GM19468 (cell line): ENCODE measurements around the gene TFCP2L1.
"Not testable (repeated sequence)": the region's sequence is repeated elsewhere in the genome, so short reads cannot be mapped to it uniquely, and the experiment has no call there.

ENCODE experiments used
- ATAC-seq: cut with Tn5 transposase; IDR thresholded peaks from one replicate; pipeline ENCODE4 v1.9.1; 2021; ENCODE audit warnings: mild to moderate bottlenecking, moderate library complexity, moderate number of reproducible peaks; ENCODE audit not compliant: unreplicated experiment; ENCODE audit errors: extremely low read depth

Gene TFCP2L1

DNA sequence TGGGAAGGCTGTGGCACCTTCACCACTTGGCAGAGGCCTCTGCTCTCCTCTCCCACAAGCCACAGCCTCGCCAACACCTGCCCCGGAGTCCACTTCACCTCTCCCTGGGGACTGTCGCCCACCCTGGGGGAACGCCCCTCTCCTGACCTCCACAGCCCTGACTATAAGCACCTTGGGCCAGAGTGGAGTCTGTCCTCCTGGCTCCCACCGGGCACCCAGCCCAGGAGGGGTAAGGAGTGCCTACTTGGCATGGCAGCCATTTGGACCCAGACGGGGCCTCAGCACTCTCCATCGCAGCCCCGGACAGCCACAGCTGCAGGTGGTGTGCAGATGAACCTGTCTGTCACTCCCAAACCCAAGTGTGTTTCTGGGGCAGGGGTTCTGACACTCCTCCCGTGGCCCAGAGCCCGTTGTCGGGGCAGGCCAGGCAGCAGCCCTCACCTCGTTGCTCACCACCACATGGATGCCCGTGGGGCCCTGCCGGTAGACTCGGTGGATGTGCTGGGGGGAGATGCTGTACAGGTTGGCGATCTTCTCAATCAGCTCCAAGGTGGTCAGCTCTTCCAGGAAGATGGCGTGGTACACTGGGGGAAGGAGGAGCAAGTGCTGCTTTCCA, 53.5 kb downstream of the TFCP2L1 start:
- ATAC-seq: no peak

GRCh38 chr2:121228521-121228920, 56.5 kb downstream of the TFCP2L1 start:
- no peak for ATAC-seq

GRCh38 chr2:121227381-121228144, 57.4 kb downstream of the TFCP2L1 start:
- not testable (repeated sequence) for ATAC-seq

DNA sequence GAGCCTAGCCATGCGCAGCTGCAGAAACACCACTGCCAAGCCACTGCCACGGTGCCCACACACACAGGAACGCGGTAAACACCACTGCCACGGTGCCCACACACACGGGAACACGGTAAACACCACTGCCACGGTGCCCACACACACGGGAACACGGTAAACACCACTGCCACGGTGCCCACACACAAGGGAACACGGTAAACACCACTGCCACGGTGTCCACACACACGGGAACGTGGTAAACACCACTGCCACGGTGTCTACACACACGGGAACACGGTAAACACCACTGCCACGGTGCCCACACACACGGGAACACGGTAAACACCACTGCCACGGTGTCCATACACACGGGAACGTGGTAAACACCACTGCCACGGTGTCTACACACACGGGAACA, 59.3 kb downstream of the TFCP2L1 start:
- not testable (repeated sequence) for ATAC-seq

- ATAC-seq: no peak
These were observed 64.0 kb downstream of the TFCP2L1 start for GRCh38 chr2:121220995-121221394.

DNA sequence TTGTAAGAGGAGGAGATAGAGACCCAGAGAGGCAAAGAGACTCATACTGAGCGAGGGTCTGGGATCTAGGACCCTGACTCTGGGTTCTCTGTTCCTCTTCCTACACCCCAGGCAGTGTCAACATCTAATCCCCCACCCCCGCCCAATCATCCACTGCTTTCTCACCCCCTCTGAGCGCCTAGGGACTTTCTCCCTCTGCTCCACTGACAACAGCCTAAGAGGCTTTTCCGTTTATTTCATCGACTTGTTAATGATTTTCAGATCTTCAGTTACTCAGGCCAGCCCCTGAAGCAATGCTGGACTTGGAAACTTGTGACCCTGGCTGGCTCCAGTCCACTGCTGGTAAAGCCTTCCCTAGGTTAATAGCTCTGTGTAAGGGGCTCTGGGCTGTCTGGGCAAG, 65.1 kb downstream of the TFCP2L1 start:
- ATAC-seq: no peak

DNA sequence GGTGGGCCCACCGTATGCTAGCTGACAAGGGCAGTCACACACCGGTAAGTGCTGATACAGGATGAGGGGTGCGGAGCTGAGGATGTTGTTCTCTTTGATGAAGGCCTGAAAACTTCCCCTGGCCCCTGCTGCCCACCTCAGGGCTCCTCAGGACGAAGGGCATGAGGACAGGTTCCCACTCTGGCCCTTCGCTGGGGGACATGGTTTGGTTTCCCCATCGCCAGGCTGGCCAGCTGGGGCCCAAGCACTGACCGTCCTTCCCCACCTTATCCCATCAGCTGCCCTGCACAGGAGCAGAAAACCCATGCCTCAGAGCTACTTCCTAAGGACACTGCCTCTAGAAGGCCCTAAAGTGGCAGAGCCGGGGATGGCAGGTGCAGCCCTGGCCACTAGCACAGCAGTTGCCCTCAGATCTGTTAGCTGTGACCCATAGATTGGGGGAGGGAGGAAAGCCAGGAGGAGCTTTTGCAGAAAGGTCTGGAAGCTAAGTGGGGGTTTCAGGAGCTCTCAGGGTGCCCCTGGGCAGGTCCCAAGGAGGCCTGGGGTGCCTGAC, 66.5 kb downstream of the TFCP2L1 start:
- no peak for ATAC-seq

DNA sequence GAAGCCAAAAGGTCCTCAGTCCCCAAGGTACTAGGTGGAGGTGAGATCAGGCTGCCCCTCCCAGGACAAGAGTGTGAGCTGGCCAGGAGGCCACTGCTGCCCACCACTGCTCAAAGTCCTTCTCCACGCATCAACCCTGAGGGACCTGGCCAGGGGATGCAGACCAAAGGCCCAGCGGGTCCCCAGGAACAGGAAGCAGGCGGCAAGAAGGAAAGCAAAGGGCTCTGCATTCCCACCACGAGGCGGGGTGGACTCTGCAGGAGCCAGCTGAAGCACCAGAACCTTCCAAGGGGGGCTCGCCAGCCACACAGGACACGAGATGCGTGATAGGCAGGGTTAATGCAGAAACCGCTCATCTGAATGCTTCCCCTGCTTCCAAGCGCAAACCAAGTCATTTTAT, 67.4 kb downstream of the TFCP2L1 start:
- no peak for ATAC-seq

GRCh38 chr2:121214296-121214695, 70.7 kb downstream of the TFCP2L1 start:
- no peak for ATAC-seq

DNA sequence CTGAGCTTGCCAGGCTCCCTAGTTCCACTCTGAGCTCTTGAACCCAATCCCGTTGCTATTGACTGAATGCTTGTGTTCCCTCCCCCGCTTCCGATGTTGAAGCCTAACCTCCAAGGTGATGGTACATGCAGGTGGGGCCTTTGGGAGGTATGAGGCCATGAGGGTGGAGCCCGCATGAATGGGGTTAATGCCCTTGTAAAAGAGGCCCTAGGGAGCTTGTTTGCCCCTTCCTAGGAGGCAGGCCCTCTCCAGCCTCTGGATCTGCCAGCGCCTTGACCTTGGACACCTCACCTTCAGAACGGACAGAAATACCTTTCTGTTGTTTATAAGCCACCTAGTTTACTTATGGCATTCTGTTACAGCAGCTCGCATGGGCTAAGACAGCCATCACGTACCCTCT, 71.6 kb downstream of the TFCP2L1 start:
- no peak for ATAC-seq

GRCh38 chr2:121212661-121213325, 72.2 kb downstream of the TFCP2L1 start:
- no peak for ATAC-seq

- no peak for ATAC-seq
These were observed 73.3 kb downstream of the TFCP2L1 start for GRCh38 chr2:121211689-121212151.

GRCh38 chr2:121211251-121211650, 73.8 kb downstream of the TFCP2L1 start:
- no peak for ATAC-seq

GRCh38 chr2:121210691-121211090, 74.3 kb downstream of the TFCP2L1 start:
- ATAC-seq: no peak

DNA sequence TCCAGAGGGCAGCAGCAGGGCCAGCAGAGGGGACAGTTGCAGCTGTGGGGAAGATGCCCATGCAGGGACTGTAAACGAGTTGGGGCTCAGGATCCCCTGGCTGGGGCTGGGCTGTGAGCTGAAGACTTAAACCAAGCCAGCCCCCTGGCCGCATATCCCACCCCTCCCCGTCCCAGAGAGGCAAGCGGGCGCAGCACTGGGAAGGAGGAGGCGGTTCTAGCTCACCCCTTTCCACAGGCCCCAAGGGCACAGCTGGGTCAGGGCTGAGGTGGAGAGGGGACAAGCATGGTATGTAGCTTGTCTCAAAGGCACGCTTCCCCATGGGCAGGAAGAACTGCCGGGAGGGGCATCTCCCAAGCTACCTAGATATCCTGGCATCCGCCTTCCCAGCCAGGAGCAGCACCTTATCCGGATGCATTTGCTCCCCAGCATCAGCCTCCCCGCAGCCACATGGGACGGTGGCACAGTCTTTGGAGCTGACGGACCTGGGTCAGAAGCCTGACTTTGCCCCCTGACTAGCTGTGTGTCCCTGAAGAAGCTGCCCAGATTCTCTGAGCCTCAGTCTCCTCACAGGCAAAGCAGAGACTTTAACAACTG, 75.9 kb downstream of the TFCP2L1 start:
- ATAC-seq: no peak

DNA sequence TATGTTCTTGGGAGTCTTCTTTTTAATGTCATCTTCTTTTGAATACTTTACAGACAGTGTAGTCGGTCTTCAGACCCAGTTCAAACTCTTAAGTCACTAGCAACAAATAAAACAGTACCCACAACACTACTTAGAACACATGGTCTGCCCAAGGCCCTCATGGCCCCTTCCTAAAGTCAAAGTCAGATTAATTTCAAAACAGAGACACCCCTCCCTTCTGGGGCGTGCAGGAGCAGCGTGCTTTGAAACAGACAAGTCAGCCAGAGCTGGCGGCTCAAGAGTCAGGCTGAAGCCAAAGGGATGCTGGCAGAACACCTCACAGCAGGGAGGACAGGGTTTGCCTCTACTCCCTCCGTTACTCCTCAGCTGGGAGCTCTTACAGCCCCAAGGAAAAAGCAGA, 77.5 kb downstream of the TFCP2L1 start:
- no peak for ATAC-seq

DNA sequence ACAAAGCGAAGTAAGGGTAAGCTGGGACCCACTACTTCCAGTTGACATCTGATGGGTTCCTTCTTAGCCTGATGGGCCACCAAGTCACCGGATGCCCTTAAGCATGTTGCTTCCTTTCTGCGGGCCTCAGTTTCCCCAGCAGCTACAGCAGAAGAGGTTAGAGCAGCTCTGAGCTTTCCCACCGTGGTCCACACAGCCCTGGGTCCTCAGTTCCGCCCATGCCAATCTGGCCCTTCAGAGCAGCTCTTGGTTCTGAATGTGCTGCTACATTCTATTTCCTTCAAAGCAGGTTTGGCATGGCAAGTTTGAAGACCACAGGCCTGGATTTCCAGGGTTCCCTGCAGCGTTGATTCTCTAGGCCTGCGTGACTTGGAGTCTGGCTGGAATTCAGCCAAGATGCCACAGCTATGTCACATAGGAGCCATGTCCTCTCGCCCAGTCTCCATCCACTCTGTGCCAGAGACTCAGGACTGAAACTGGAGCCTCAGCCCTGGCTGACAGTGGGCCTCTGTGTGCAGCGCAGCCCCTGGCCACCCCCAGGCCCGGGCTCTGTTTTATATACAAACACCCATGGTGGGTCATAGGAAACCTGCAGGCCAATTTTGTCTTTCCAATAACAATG, 79.6 kb downstream of the TFCP2L1 start:
- no peak for ATAC-seq

DNA sequence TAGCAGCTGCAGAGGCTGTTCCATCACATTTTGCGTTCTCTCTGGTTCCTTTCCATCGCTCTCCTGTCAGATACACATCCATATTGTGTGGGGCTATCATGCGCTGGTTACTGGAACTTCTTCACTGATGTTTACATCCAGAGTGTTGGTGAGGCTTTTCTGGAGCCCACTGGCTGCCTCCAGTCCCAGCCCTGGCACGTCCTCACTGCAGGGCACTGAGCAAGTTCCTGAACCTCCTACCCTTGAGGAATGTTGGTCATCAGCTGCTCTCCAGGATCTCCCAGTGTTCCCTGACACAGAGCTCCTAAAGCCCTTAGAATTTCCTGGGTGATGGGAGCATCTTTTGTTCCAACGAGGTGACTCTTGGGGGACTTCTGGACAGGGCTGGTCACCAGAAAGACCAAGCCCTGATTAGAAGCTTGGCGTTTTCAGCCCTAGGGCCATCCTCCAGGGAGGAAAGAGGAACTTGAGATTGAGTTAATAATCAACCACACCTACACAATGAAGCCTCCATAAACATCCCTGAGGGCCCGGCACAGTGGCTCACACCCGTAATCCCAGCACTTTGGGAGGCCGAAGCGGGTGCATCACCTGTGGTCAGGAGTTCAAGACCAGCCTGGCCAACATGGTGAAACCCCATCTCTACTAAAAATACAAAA, 81.3 kb downstream of the TFCP2L1 start:
- no peak for ATAC-seq

DNA sequence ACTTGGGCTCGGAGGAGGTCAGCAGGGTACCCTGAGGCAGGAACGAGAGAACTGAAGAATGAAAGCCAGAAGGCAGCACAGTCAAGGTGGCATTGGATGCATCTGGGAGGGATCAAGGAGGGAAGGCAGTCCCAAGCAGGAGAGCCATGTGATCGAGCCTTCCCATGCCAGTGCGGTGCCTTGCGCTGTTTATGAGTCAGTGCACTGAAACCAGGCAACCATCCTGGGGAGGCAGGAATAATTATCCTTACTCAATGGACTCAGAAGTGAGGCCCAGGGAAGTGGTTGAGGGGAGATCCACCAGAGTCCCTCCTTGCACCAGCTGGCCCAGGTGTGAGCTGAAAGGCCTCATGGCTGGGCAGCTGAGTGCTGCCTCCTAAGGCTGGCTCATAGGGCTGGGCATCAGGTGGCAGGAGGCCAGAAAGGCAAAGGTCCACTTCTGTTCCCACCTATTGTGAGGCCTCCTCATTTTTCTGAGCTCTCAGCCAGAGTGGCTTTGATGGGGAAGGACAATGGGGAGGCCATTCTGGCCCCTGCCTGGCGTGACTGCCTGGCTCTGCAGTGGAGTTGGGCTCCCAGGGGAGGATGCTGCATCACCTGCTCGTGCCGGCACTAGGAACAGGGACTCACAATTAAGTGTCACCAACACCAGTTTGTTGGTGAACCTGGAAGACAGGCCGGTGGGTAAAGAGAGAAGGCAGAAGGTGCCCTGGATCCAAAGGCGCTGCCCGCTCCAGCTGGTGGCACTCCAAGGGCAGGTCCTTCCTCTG, 82.3 kb downstream of the TFCP2L1 start:
- ATAC-seq: no peak
